Tibial artery (tissue), 4 donors: ENCODE results near the gene TRPM2.

Experiments
- DNase-seq, 2 donors: peaks; one replicate each; pipeline ENCODE4 v3.0.0-alpha.2; 2019
- H3K27ac ChIP-seq, 2 donors: fragments of 200-600 bp; sonication (generic) in 1 of 2; 1 replicate in 1 of 2; 2 replicates in 1 of 2; pipeline ENCODE4 v1.5.1; 2018 to 2019; ENCODE audit warnings: mild to moderate bottlenecking in 1 of 2
- H3K27me3 ChIP-seq, 2 donors: fragments of 200-600 bp; sonication (generic) in 1 of 2; one replicate each; pipeline versions ENCODE4 v1.5.1 to v1.6.0; 2016 to 2019
- H3K36me3 ChIP-seq, 3 donors: fragments of 200-600 bp; sonication (generic) in 2 of 3; one replicate each; pipeline ENCODE4 v1.5.1; 2016 to 2019; ENCODE audit warnings: mild to moderate bottlenecking in 2 of 3
- H3K4me1 ChIP-seq, 4 donors: fragments of 200-600 bp; sonication (generic) in 2 of 4; 1 replicate in 3 of 4; 2 replicates in 1 of 4; pipeline ENCODE4 v1.5.1; 2016 to 2019
- H3K4me3 ChIP-seq, 2 donors: fragments of 200-600 bp; sonication (generic) in 1 of 2; 1 replicate in 1 of 2; 2 replicates in 1 of 2; pipeline ENCODE4 v1.5.1; 2018 to 2019; ENCODE audit warnings: mild to moderate bottlenecking in 2 of 2
- H3K9me3 ChIP-seq, 3 donors: fragments of 200-600 bp; sonication (generic) in 1 of 3; one replicate each; pipeline ENCODE4 v1.5.1; 2016 to 2019
- CTCF ChIP-seq, 2 experiments: fragments of 200-600 bp in 1 of 2; fragments of 450-650 bp in 1 of 2; IDR thresholded peaks; one replicate each; pipeline ENCODE4 v1.5.1; 2017 to 2019; ENCODE audit warnings: antibody characterized with exemption in 2 of 2, mild to moderate bottlenecking in 1 of 2, moderate library complexity in 1 of 2
- intact Hi-C: fragments of 100-400 bp; cut with DNase I; formaldehyde crosslinking; loops from one replicate; pipeline ENCODE4 v1.15.0; 2023; ENCODE audit warnings: low total_unique reads

TRPM2 gene

GRCh38 chr21:44318489-44319285 is 34.7 kb upstream of the TRPM2 start:
- no peak for DNase-seq
- Histone ChIP-seq H3K36me3 (peaks cover 10 to 100% (median 92%) of the 10 kb centered on the region in 3 donors), H3K4me3 (no peak overlapping the region), H3K4me1 (no peaks in the 10 kb centered on the region), H3K27me3 (no peaks in the 10 kb centered on the region), H3K9me3 (no peaks in the 10 kb centered on the region), H3K27ac (no peak overlapping the region)
- TF ChIP-seq CTCF (IDR thresholded peaks at IDR 0.05) = no peak
- intact Hi-C loops = no loop called here

- H3K9me3 ChIP-seq = no peaks in the 10 kb centered on the region
- DNase-seq = no peak
- no peaks in the 10 kb centered on the region for H3K4me1 ChIP-seq
- intact Hi-C loops = loop anchor here (10.0 kb wide), 1 partner anchor 505 kb away; no protein-coding TSS in a partner anchor
- no peaks in the 10 kb centered on the region for H3K27me3 ChIP-seq
- peaks cover 9 to 100% (median 93%) of the 10 kb centered on the region in 3 donors for H3K36me3 ChIP-seq
- no peak for TF ChIP-seq CTCF (IDR thresholded peaks at IDR 0.05)
- no peak overlapping the region for H3K27ac ChIP-seq
- no peak overlapping the region for H3K4me3 ChIP-seq
Measured at GRCh38 chr21:44319407-44320065, 33.9 kb upstream of the TRPM2 start.

GRCh38 chr21:44320847-44321246 is 32.6 kb upstream of the TRPM2 start:
- Histone ChIP-seq H3K9me3 (no peaks in the 10 kb centered on the region), H3K27me3 (no peaks in the 10 kb centered on the region), H3K27ac (no peak overlapping the region), H3K4me3 (no peak overlapping the region), H3K36me3 (peaks cover 14 to 100% (median 97%) of the 10 kb centered on the region in 3 donors), H3K4me1 (no peaks in the 10 kb centered on the region)
- intact Hi-C loops = loop anchor here (10.0 kb wide), 1 partner anchor 506 kb away; no protein-coding TSS in a partner anchor
- TF ChIP-seq CTCF (IDR thresholded peaks at IDR 0.05) = no peak
- DNase-seq = no peak

GRCh38 chr21:44321846-44322450 is 31.5 kb upstream of the TRPM2 start:
- no peak overlapping the region for H3K27ac ChIP-seq
- no peaks in the 10 kb centered on the region for H3K27me3 ChIP-seq
- no peaks in the 10 kb centered on the region for H3K9me3 ChIP-seq
- TF ChIP-seq CTCF (IDR thresholded peaks at IDR 0.05) = no peak
- intact Hi-C loops = loop anchor here (10.0 kb wide), 1 partner anchor 507 kb away; no protein-coding TSS in a partner anchor
- no peak for DNase-seq
- H3K4me3 ChIP-seq = no peak overlapping the region
- H3K4me1 ChIP-seq = no peaks in the 10 kb centered on the region
- H3K36me3 ChIP-seq = peaks cover 14 to 100% (median 97%) of the 10 kb centered on the region in 3 donors

- intact Hi-C loops = loop anchor here (10.0 kb wide), 1 partner anchor 508 kb away; no protein-coding TSS in a partner anchor
Measured at GRCh38 chr21:44322621-44323325, 30.6 kb upstream of the TRPM2 start.

More at GRCh38 chr21:44322621-44323325, 30.6 kb upstream of the TRPM2 start:
- no peak overlapping the region for H3K27ac ChIP-seq
- no peaks in the 10 kb centered on the region for H3K27me3 ChIP-seq
- peaks cover 14 to 100% (median 95%) of the 10 kb centered on the region in 3 donors for H3K36me3 ChIP-seq
- no peaks in the 10 kb centered on the region for H3K4me1 ChIP-seq
- TF ChIP-seq CTCF (IDR thresholded peaks at IDR 0.05) = no peak
- no peak overlapping the region for H3K4me3 ChIP-seq
- no peak for DNase-seq
- no peaks in the 10 kb centered on the region for H3K9me3 ChIP-seq
